Measurements from ENCODE around the gene COL17A1. TPM values are rescaled to one million over a fixed set of nuclear protein-coding genes. Genes with fewer than 3 reads are reported as not detected.
A peak's percentile ranks its signal among the peaks of the same experiment; 100 is the strongest.

COL17A1 gene
- total RNA-seq (2022), result 0.73 and 1.0 TPM in 2 replicates
- percentile 10 among the genes with signal in this experiment for Bru-seq, nascent RNA
- BruChase-seq, experiment 1, labeled RNA remaining after a 6-hour chase, result percentile 12 among the genes with signal in this experiment
- BruChase-seq, experiment 2, labeled RNA remaining after a 2-hour chase, result percentile 11 among the genes with signal in this experiment
- long read RNA-seq, result 0 reads

GRCh38 chr10:104085801-104086400 lies at the start of gene COL17A1:
Gene COL17A1 (minus strand): TSS chr10:104085880. CDS start chr10:104080673, 5,207 bp downstream.
- H3K36me3 Mint-ChIP-seq (ENCODE audit: insufficient read depth, unreplicated experiment), result no peaks in the 10 kb centered on the region
- H3K27ac Mint-ChIP-seq (ENCODE audit: unreplicated experiment), result no peak within 1 kb of the TSS

GRCh38 chr10:104130041-104130440 lies 44.4 kb upstream of the COL17A1 start:
- Mint-ChIP-seq H3K9me3 (ENCODE audit: low read depth, unreplicated experiment) (no peaks in the 10 kb centered on the region), H3K27me3 (ENCODE audit: unreplicated experiment) (no peaks in the 10 kb centered on the region), H3K27ac (ENCODE audit: unreplicated experiment) (no peak overlapping the region), H3K4me1 (ENCODE audit: low read depth, unreplicated experiment) (peaks cover 6% of the 10 kb centered on the region), H3K36me3 (ENCODE audit: insufficient read depth, unreplicated experiment) (no peaks in the 10 kb centered on the region), H3K4me3 (ENCODE audit: low read depth, unreplicated experiment) (no peak overlapping the region)
- DNase-seq, result no peak
- intact Hi-C loops (cut with micrococcal nuclease; ENCODE audit: unreplicated experiment), result no loop called here
- no TSS peak for BruUV-seq (replicated peaks)
- CTCF ChIA-PET, result no interaction called here
- no peak for TF ChIP-seq CTCF (IDR thresholded peaks at IDR 0.05; ENCODE audit: unreplicated experiment)

More at GRCh38 chr10:104085801-104086400, at the start of gene COL17A1:
- Mint-ChIP-seq H3K4me3 (ENCODE audit: low read depth, unreplicated experiment) (no peak within 1 kb of the TSS), H3K9me3 (ENCODE audit: low read depth, unreplicated experiment) (peaks cover 3% of the 10 kb centered on the region), H3K4me1 (ENCODE audit: low read depth, unreplicated experiment) (peaks cover 13% of the 10 kb centered on the region), H3K27me3 (ENCODE audit: unreplicated experiment) (no peaks in the 10 kb centered on the region)
- CTCF ChIA-PET, result no interaction called here
- no peak for TF ChIP-seq CTCF (IDR thresholded peaks at IDR 0.05; ENCODE audit: unreplicated experiment)
- intact Hi-C loops (cut with micrococcal nuclease; ENCODE audit: unreplicated experiment), result no loop called here
- DNase-seq, result no peak
- BruUV-seq (replicated peaks), result no TSS peak

GRCh38 chr10:104128214-104128613 lies 42.5 kb upstream of the COL17A1 start:
- Mint-ChIP-seq H3K9me3 (ENCODE audit: low read depth, unreplicated experiment) (no peaks in the 10 kb centered on the region), H3K36me3 (ENCODE audit: insufficient read depth, unreplicated experiment) (peaks cover 7% of the 10 kb centered on the region), H3K4me3 (ENCODE audit: low read depth, unreplicated experiment) (no peak overlapping the region), H3K4me1 (ENCODE audit: low read depth, unreplicated experiment) (peaks cover 6% of the 10 kb centered on the region), H3K27ac (ENCODE audit: unreplicated experiment) (no peak overlapping the region), H3K27me3 (ENCODE audit: unreplicated experiment) (no peaks in the 10 kb centered on the region)
- CTCF ChIA-PET, result no interaction called here
- no peak for TF ChIP-seq CTCF (IDR thresholded peaks at IDR 0.05; ENCODE audit: unreplicated experiment)
- no TSS peak for BruUV-seq (replicated peaks)
- intact Hi-C loops (cut with micrococcal nuclease; ENCODE audit: unreplicated experiment), result no loop called here
- no peak for DNase-seq

- Mint-ChIP-seq H3K9me3 (ENCODE audit: low read depth, unreplicated experiment) (no peaks in the 10 kb centered on the region), H3K27me3 (ENCODE audit: unreplicated experiment) (no peaks in the 10 kb centered on the region), H3K4me1 (ENCODE audit: low read depth, unreplicated experiment) (peaks cover 6% of the 10 kb centered on the region), H3K27ac (ENCODE audit: unreplicated experiment) (no peak overlapping the region), H3K36me3 (ENCODE audit: insufficient read depth, unreplicated experiment) (peaks cover 9% of the 10 kb centered on the region), H3K4me3 (ENCODE audit: low read depth, unreplicated experiment) (no peak overlapping the region)
- BruUV-seq (replicated peaks), result no TSS peak
- CTCF ChIA-PET, result no interaction called here
- intact Hi-C loops (cut with micrococcal nuclease; ENCODE audit: unreplicated experiment), result no loop called here
- peak; percentile 32 for TF ChIP-seq CTCF (IDR thresholded peaks at IDR 0.05; ENCODE audit: unreplicated experiment)
- peak; percentile 29 for DNase-seq
Measured at GRCh38 chr10:104127411-104127810, 41.7 kb upstream of the COL17A1 start.

Measured in Calu3 (cell line).